SK-N-SH (cell line): Measurements from ENCODE around the gene PLEKHA6. TPM values are rescaled to one million over a fixed set of nuclear protein-coding genes. Genes with fewer than 3 reads are reported as not detected.

Experiments
- CTCF ChIA-PET: fragments of 300-600, 350-600 bp; formaldehyde crosslinking; extraction: SDS; loops from one replicate; lab custom pipeline; 2021; lab: Yijun Ruan, JAX
- POLR2A ChIA-PET: fragments of 350-600 bp; sonication (Branson Sonifier 250); formaldehyde crosslinking; extraction: SDS; loops from one replicate; lab custom pipeline; 2020; ENCODE audit warnings: antibody characterized with exemption, inconsistent platforms; lab: Yijun Ruan, JAX
- DNase-seq: peaks from one replicate; pipeline ENCODE4 v3.0.0; 2012
- H2AFZ ChIP-seq: fragments of 200-600 bp; sonication (generic); 2 replicates; pipeline ENCODE4 v1.8.1; 2016; ENCODE audit warnings: antibody characterized with exemption, mild to moderate bottlenecking, low read depth
- H3F3A ChIP-seq: fragments of 200-600 bp; sonication (generic); replicated peaks from 2 replicates; pipeline ENCODE3; 2016; ENCODE audit warnings: antibody characterized with exemption, mild to moderate bottlenecking; ENCODE audit not compliant: insufficient read depth
- H3K27ac ChIP-seq, 2 experiments: fragments of 200-500 bp in 1 of 2; fragments of 200-600 bp in 1 of 2; sonication (Bioruptor generic) in 1 of 2; sonication (generic), shearing (Covaris generic) in 1 of 2; 2 replicates each; pipeline versions ENCODE4 v1.5.1 to v1.6.1; 2014 to 2016; ENCODE audit warnings: low read depth in 2 of 2, inconsistent platforms in 1 of 2, low read length in 1 of 2, mild to moderate bottlenecking in 1 of 2, mixed read lengths in 1 of 2
- H3K27me3 ChIP-seq: fragments of 200-600 bp; sonication (generic), shearing (Covaris generic); 2 replicates; pipeline ENCODE4 v1.6.1; 2016; ENCODE audit warnings: mixed run types; ENCODE audit not compliant: insufficient read depth
- H3K36me3 ChIP-seq, 2 experiments: fragments of 200-500 bp in 1 of 2; fragments of 200-600 bp in 1 of 2; sonication (Bioruptor generic) in 1 of 2; sonication (generic) in 1 of 2; replicated peaks in 1 of 2; 2 replicates each; pipeline versions ENCODE3 to v1.5.1; 2014 to 2016; ENCODE audit warnings: low read length in 1 of 2, mild to moderate bottlenecking in 1 of 2; ENCODE audit not compliant: insufficient read depth in 2 of 2, control insufficient read depth in 1 of 2
- H3K4me1 ChIP-seq, 2 experiments: fragments of 200-500 bp in 1 of 2; fragments of 200-600 bp in 1 of 2; sonication (Bioruptor generic) in 1 of 2; sonication (generic), shearing (Covaris generic) in 1 of 2; 2 replicates each; pipeline versions ENCODE4 v1.5.1 to v1.6.1; 2014 to 2016; ENCODE audit warnings: low read depth in 1 of 2, low read length in 1 of 2, mixed run types in 1 of 2; ENCODE audit not compliant: insufficient read depth in 2 of 2, control insufficient read depth in 1 of 2
- H3K4me2 ChIP-seq: fragments of 200-600 bp; sonication (generic), shearing (Covaris generic); 2 replicates; pipeline ENCODE4 v1.6.1; 2017; ENCODE audit warnings: mixed run types
- H3K4me3 ChIP-seq, 2 experiments: fragments of 200-500 bp in 1 of 2; fragments of 200-600 bp in 1 of 2; sonication (Bioruptor generic) in 1 of 2; sonication (generic), shearing (Covaris generic) in 1 of 2; 2 replicates each; pipeline versions ENCODE4 v1.5.1 to v1.8.1; 2014 to 2016; ENCODE audit warnings: low read depth in 2 of 2, inconsistent platforms in 1 of 2, low read length in 1 of 2, mild to moderate bottlenecking in 1 of 2, mixed read lengths in 1 of 2, moderate library complexity in 1 of 2
- H3K79me2 ChIP-seq: fragments of 200-600 bp; sonication (generic); 2 replicates; pipeline ENCODE4 v1.8.1; 2017; ENCODE audit warnings: mild to moderate bottlenecking; ENCODE audit not compliant: insufficient read depth
- H3K9ac ChIP-seq: fragments of 200-600 bp; sonication (generic); 2 replicates; pipeline ENCODE4 v1.6.1; 2017; ENCODE audit warnings: mixed run types
- H3K9me2 ChIP-seq: fragments of 200-600 bp; sonication (generic); 2 replicates; pipeline ENCODE4 v1.6.1; 2017; ENCODE audit warnings: mixed run types
- H3K9me3 ChIP-seq: fragments of 200-600 bp; sonication (generic); 2 replicates; pipeline ENCODE4 v1.6.1; 2017; ENCODE audit warnings: mixed run types, mild to moderate bottlenecking, moderate library complexity
- H4K20me1 ChIP-seq: fragments of 200-600 bp; sonication (generic); 2 replicates; pipeline ENCODE4 v1.6.1; 2017; ENCODE audit warnings: mild to moderate bottlenecking, mixed run types; ENCODE audit not compliant: insufficient read depth
- EP300 ChIP-seq, 2 experiments: IDR thresholded peaks; 2 replicates each; pipeline versions ENCODE4 v1.4.0 to v1.6.1; 2012; ENCODE audit warnings: borderline replicate concordance in 1 of 2, low read depth in 1 of 2, low read length in 1 of 2
- FOSL2 ChIP-seq: IDR thresholded peaks from 2 replicates; pipeline ENCODE4 v1.4.0; 2012; ENCODE audit warnings: low read depth, mild to moderate bottlenecking, moderate library complexity, borderline replicate concordance
- MEF2A ChIP-seq: IDR thresholded peaks from 2 replicates; pipeline ENCODE4 v1.4.0; 2012; ENCODE audit warnings: low read depth, borderline replicate concordance
- MXI1 ChIP-seq: IDR thresholded peaks from 2 replicates; pipeline ENCODE4 v1.6.1; 2012; ENCODE audit warnings: mild to moderate bottlenecking, low read depth, low read length, improper control_type of control experiment
- POLR2AphosphoS5 ChIP-seq: IDR thresholded peaks from 2 replicates; pipeline ENCODE4 v1.6.1; 2012; ENCODE audit warnings: low read depth, low read length
- RCOR1 ChIP-seq: fragments of 150-350 bp; IDR thresholded peaks from 2 replicates; pipeline ENCODE4 v1.6.1; 2017; ENCODE audit warnings: antibody characterized with exemption, low read length
- YY1 ChIP-seq: IDR thresholded peaks from 2 replicates; pipeline ENCODE4 v1.4.0; 2012; ENCODE audit warnings: low read depth, mild to moderate bottlenecking
- WGBS: methylation state at CpG from one replicate; pipeline ENCODE4 v1.1.6; 2017; ENCODE audit warnings: low lambda C conversion rate; 5-methylcytosine and 5-hydroxymethylcytosine counted together
- polyA plus RNA-seq, 3 experiments: library from polyadenylated mRNA; depleted of rRNA; stranded (reverse); fragments of >200 nt; gene quantifications; 2 replicates each; pipeline ENCODE4 v1.2.3, GENCODE V29; 2012
- TF ChIP-seq, protein P1 (sequence below): fragments of 150-350 bp; IDR thresholded peaks from 2 replicates; pipeline ENCODE4 v1.6.1; 2016; ENCODE audit warnings: mild to moderate bottlenecking, low read depth, low read length
- TF ChIP-seq, protein P2 (sequence below): fragments of 200-600 bp; sonication (generic); IDR thresholded peaks from 2 replicates; pipeline ENCODE4 v1.6.1; 2017; ENCODE audit warnings: antibody characterized with exemption, mild to moderate bottlenecking, moderate library complexity

The PLEKHA6 gene
- polyA plus RNA-seq, 1 of the 3 experiments (the other 2 are of a cell fraction), result 1.2 TPM

GRCh38 chr1:204286315-204286714, 73.4 kb downstream of the PLEKHA6 start:
- Histone ChIP-seq H3K4me2 (peak overlapping the region; percentile 53; the same call in 1 of the 2 replicates), H3K9me3 (no peaks in the 10 kb centered on the region), H3K79me2 (no peaks in the 10 kb centered on the region), H3K4me3 (peak overlapping the region in 1 of 2 experiments; percentile 54; a peak in 2 of 4 replicates), H3F3A (peaks cover 3% of the 10 kb centered on the region), H3K36me3 (peaks cover 0 to 5% of the 10 kb centered on the region in 2 experiments), H3K27me3 (peaks cover 17% of the 10 kb centered on the region; the same call in 1 of the 2 replicates), H3K9ac (no peak overlapping the region), H3K9me2 (no peaks in the 10 kb centered on the region), H2AFZ (no peak overlapping the region), H4K20me1 (no peaks in the 10 kb centered on the region), H3K27ac (peak overlapping the region in 1 of 2 experiments; percentile 98; a peak in 2 of 4 replicates), H3K4me1 (peaks cover 0 to 55% of the 10 kb centered on the region in 2 experiments; a peak in 2 of 4 replicates)
- WGBS, result 73% methylated on average over 5 of the region's 5 CpGs
- TF ChIP-seq POLR2AphosphoS5 (no peak), RCOR1 (no peak), EP300 (IDR thresholded peaks at IDR 0.05; ENCODE audit: borderline replicate concordance in 1 of 2, low read depth in 1 of 2, low read length in 1 of 2) (no peak)
- ChIA-PET CTCF (interaction anchor here (0.9 to 16.9 kb wide), 7 partner anchors 24 to 112 kb away, joined by 3 to 258 read pairs (median 8); partner anchors contain the start of gene PLEKHA6), POLR2A (interaction anchor here (0.6 to 8.8 kb wide), 6 partner anchors 9 to 236 kb away, joined by 4 to 70 read pairs (median 19); partner anchors contain the start of gene PLEKHA6)
- DNase-seq, result no peak

- DNase-seq, result no peak
- Histone ChIP-seq H3K4me2 (no peak overlapping the region), H3K4me3 (peak overlapping the region in 1 of 2 experiments; percentile 54; a peak in 2 of 4 replicates), H4K20me1 (no peaks in the 10 kb centered on the region), H3F3A (peaks cover 3% of the 10 kb centered on the region), H3K4me1 (peaks cover 0 to 58% of the 10 kb centered on the region in 2 experiments; a peak in 2 of 4 replicates), H3K9me3 (no peaks in the 10 kb centered on the region), H3K9ac (no peak overlapping the region), H3K79me2 (no peaks in the 10 kb centered on the region), H3K27me3 (peaks cover 17% of the 10 kb centered on the region; the same call in 1 of the 2 replicates), H2AFZ (no peak overlapping the region), H3K9me2 (no peaks in the 10 kb centered on the region), H3K27ac (peak overlapping the region in 1 of 2 experiments; percentile 98; a peak in 2 of 4 replicates), H3K36me3 (peaks cover 0 to 5% of the 10 kb centered on the region in 2 experiments)
- WGBS, result 68% methylated on average over 12 of the region's 13 CpGs
- ChIA-PET CTCF (interaction anchor here (0.9 to 16.9 kb wide), 7 partner anchors 23 to 113 kb away, joined by 3 to 258 read pairs (median 4); partner anchors contain the start of gene PLEKHA6), POLR2A (interaction anchor here (1.7 to 8.8 kb wide), 6 partner anchors 8 to 73 kb away, joined by 5 to 70 read pairs (median 14); partner anchors contain the start of gene PLEKHA6)
- no peak for TF ChIP-seq MEF2A
- peak; percentile 57 for TF ChIP-seq MXI1
- TF ChIP-seq, protein P1, sequence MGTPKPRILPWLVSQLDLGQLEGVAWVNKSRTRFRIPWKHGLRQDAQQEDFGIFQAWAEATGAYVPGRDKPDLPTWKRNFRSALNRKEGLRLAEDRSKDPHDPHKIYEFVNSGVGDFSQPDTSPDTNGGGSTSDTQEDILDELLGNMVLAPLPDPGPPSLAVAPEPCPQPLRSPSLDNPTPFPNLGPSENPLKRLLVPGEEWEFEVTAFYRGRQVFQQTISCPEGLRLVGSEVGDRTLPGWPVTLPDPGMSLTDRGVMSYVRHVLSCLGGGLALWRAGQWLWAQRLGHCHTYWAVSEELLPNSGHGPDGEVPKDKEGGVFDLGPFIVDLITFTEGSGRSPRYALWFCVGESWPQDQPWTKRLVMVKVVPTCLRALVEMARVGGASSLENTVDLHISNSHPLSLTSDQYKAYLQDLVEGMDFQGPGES, result no peak
- no peak for TF ChIP-seq YY1
- TF ChIP-seq FOSL2, result no peak
- TF ChIP-seq, protein P2, sequence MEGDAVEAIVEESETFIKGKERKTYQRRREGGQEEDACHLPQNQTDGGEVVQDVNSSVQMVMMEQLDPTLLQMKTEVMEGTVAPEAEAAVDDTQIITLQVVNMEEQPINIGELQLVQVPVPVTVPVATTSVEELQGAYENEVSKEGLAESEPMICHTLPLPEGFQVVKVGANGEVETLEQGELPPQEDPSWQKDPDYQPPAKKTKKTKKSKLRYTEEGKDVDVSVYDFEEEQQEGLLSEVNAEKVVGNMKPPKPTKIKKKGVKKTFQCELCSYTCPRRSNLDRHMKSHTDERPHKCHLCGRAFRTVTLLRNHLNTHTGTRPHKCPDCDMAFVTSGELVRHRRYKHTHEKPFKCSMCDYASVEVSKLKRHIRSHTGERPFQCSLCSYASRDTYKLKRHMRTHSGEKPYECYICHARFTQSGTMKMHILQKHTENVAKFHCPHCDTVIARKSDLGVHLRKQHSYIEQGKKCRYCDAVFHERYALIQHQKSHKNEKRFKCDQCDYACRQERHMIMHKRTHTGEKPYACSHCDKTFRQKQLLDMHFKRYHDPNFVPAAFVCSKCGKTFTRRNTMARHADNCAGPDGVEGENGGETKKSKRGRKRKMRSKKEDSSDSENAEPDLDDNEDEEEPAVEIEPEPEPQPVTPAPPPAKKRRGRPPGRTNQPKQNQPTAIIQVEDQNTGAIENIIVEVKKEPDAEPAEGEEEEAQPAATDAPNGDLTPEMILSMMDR, result no peak
Measured at GRCh38 chr1:204285436-204286305, 74.1 kb downstream of the PLEKHA6 start.
